Cardiac fibroblast (primary cell): ENCODE measurements around the gene EZH1.

ENCODE experiments used
- DNase-seq, 2 donors: peaks; one replicate each; pipeline versions ENCODE4 v3.0.0 to v3.0.0-alpha.2; 2010; ENCODE audit warnings: low read depth in 2 of 2
- H3K4me3 ChIP-seq, 2 donors: replicated peaks in 1 of 2; 1 replicate in 1 of 2; 2 replicates in 1 of 2; pipeline ENCODE4 v1.5.1; 2011; ENCODE audit warnings: low read depth in 2 of 2, low read length in 2 of 2, mild to moderate bottlenecking in 2 of 2, moderate library complexity in 1 of 2
- CTCF ChIP-seq: IDR thresholded peaks from one replicate; pipeline ENCODE4 v1.5.1; 2011; ENCODE audit warnings: low read depth, mild to moderate bottlenecking, low read length, inconsistent platforms

EZH1 gene

GRCh38 chr17:42708588-42708987, 36.3 kb downstream of the EZH1 start:
- no peak overlapping the region for H3K4me3 ChIP-seq
- DNase-seq: no peak
- TF ChIP-seq CTCF: no peak

- TF ChIP-seq CTCF: no peak
- H3K4me3 ChIP-seq: no peak overlapping the region
- no peak for DNase-seq
Measured at GRCh38 chr17:42706732-42707131, 38.1 kb downstream of the EZH1 start.

- no peak overlapping the region for H3K4me3 ChIP-seq
- no peak for DNase-seq
- TF ChIP-seq CTCF: no peak
Measured at GRCh38 chr17:42704837-42705494, 39.9 kb downstream of the EZH1 start.

- no peak for TF ChIP-seq CTCF
- no peak for DNase-seq
- no peak overlapping the region for H3K4me3 ChIP-seq
Measured at GRCh38 chr17:42704490-42704836, 40.4 kb downstream of the EZH1 start.

- H3K4me3 ChIP-seq: no peak overlapping the region
- TF ChIP-seq CTCF: no peak
- DNase-seq: no peak
Measured at GRCh38 chr17:42702446-42702845, 42.4 kb downstream of the EZH1 start.

- DNase-seq: no peak
- no peak for TF ChIP-seq CTCF
- H3K4me3 ChIP-seq: no peak overlapping the region
Measured at GRCh38 chr17:42700586-42701289, 44.1 kb downstream of the EZH1 start.

- H3K4me3 ChIP-seq: no peak overlapping the region
- no peak for TF ChIP-seq CTCF
- DNase-seq: no peak
Measured at GRCh38 chr17:42699415-42699740, 45.5 kb downstream of the EZH1 start.
